KG1 (cell line): ENCODE results near the gene DNAL1.
"Not testable (repeated sequence)": the region's sequence is repeated elsewhere in the genome, so short reads cannot be mapped to it uniquely, and the experiment has no call there.

ENCODE experiments used
- DNase-seq: peaks from one replicate; lab custom pipeline; 2025; lab: John Stamatoyannopoulos, UW

DNAL1 gene

GRCh38 chr14:73708076-73708475, 63.3 kb downstream of the DNAL1 start:
- DNase-seq, result not testable (repeated sequence)

- DNase-seq, result no peak
Measured at GRCh38 chr14:73709904-73710469, 65.2 kb downstream of the DNAL1 start.

GRCh38 chr14:73710737-73711136, 66.0 kb downstream of the DNAL1 start:
- no peak for DNase-seq

GRCh38 chr14:73712071-73712506, 67.3 kb downstream of the DNAL1 start:
- DNase-seq, result no peak

- DNase-seq, result no peak
Measured at GRCh38 chr14:73712540-73713180, 67.9 kb downstream of the DNAL1 start.

GRCh38 chr14:73713206-73713802, 68.5 kb downstream of the DNAL1 start:
- DNase-seq, result no peak

- DNase-seq, result peak; percentile 59
Measured at GRCh38 chr14:73713803-73714655, 69.2 kb downstream of the DNAL1 start, which contains the start of gene PNMA1. Gene PNMA1, minus strand, starts transcription at chr14:73714384. Its CDS starts 745 bp downstream, at chr14:73713639.

- no peak for DNase-seq
Measured at GRCh38 chr14:73714656-73715081, 69.9 kb downstream of the DNAL1 start.

GRCh38 chr14:73715707-73716106, 70.9 kb downstream of the DNAL1 start:
- no peak for DNase-seq

GRCh38 chr14:73717266-73717665, 72.5 kb downstream of the DNAL1 start:
- no peak for DNase-seq

- DNase-seq, result no peak
Measured at GRCh38 chr14:73717711-73718417, 73.1 kb downstream of the DNAL1 start.

- no peak for DNase-seq
Measured at GRCh38 chr14:73718418-73719251, 73.8 kb downstream of the DNAL1 start.

- no peak for DNase-seq
Measured at GRCh38 chr14:73719361-73719760, 74.6 kb downstream of the DNAL1 start.

GRCh38 chr14:73719791-73720190, 75.0 kb downstream of the DNAL1 start:
- no peak for DNase-seq

GRCh38 chr14:73720636-73721035, 75.8 kb downstream of the DNAL1 start:
- no peak for DNase-seq

GRCh38 chr14:73721101-73721821, 76.5 kb downstream of the DNAL1 start:
- DNase-seq, result no peak

GRCh38 chr14:73722581-73722980, 77.8 kb downstream of the DNAL1 start:
- DNase-seq, result no peak

GRCh38 chr14:73723406-73723796, 78.6 kb downstream of the DNAL1 start:
- DNase-seq, result no peak

- DNase-seq, result no peak
Measured at GRCh38 chr14:73723797-73724661, 79.2 kb downstream of the DNAL1 start.
